COLO829 (cell line): ENCODE results near the gene SH3PXD2A.

Source experiments
- DNase-seq: peaks from one replicate; pipeline ENCODE4 v3.0.0; 2012; ENCODE audit warnings: low spot score

Gene SH3PXD2A

DNA sequence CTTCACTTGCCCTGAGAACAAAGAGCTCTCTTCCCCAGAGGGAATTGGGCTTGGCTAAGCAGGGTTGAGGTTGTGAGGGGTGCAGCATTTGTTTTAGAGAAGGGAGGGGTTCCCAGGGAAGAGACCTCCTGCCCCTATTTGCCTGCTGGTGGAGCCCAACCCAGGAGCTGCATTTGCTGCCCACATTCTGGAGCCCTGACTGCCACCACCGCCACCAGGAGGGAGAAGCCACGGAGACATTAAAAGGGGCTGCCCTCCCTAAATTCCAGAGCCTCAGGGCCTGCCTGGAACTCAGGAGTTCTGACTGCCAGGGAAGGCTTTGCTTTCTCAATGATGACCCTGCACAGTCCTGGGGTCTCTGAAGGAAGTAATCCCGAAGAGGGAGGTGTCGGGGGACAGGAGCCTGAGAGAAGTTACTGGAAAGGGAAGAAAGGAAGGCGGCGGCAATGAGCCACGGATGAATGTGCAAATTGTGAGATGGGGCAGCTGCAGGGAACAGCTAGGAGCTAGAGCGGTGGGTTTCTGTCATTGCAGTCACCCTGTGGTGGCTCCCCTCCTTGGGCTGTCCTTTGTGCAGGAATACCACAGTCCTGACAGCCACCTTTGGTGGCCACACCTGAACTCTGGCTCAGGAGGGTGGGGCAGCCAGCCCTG lies 310.6 kb downstream of the SH3PXD2A start:
- no peak for DNase-seq
